Measurements from ENCODE around the gene SNX9. TPM values are rescaled to one million over a fixed set of nuclear protein-coding genes. Genes with fewer than 3 reads are reported as not detected.

Gene SNX9
- total RNA-seq, 1 experiment from 2014 or later: 31.3 TPM

DNA sequence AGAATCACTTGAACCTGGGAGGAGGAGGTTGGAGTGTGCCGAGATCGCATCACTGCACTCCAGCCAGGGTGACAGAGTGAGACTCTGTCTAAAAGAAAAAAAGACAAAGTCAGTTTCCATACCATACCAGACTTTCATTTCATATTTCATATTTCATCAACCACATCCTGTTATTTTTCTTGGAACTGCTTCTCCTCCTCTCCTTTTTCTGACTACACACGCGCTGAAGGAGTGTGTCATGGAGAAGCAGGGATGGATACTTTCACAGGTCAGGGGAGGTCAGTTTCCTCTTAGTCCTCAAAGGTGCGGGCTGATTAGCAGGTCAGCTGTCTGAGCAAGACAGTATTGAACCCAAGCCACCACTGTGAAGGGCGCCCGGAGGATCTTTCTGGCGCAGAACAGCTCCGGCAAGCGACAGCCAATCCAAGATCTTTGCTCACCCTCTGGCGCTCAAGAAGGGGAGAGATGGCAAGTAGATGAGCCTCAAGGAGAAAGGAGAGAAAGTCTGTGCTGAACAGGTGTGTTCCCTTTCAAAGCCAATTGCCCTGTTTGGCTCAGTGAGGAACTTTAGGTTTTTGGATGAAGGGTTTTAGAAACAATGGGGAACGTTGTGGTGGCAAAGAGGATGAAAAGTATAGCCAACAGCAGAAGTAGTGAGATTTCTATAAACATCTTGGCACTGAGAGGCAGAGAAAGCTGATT is 139.7 kb downstream of the SNX9 start:
- TF ChIP-seq, protein P1, sequence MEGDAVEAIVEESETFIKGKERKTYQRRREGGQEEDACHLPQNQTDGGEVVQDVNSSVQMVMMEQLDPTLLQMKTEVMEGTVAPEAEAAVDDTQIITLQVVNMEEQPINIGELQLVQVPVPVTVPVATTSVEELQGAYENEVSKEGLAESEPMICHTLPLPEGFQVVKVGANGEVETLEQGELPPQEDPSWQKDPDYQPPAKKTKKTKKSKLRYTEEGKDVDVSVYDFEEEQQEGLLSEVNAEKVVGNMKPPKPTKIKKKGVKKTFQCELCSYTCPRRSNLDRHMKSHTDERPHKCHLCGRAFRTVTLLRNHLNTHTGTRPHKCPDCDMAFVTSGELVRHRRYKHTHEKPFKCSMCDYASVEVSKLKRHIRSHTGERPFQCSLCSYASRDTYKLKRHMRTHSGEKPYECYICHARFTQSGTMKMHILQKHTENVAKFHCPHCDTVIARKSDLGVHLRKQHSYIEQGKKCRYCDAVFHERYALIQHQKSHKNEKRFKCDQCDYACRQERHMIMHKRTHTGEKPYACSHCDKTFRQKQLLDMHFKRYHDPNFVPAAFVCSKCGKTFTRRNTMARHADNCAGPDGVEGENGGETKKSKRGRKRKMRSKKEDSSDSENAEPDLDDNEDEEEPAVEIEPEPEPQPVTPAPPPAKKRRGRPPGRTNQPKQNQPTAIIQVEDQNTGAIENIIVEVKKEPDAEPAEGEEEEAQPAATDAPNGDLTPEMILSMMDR (conservative IDR thresholded peaks at IDR 0.05): no peak
- H3K18ac ChIP-seq (ENCODE audit: insufficient read length, low read depth, low read length): no peak overlapping the region
- WGBS (ENCODE audit: extremely low coverage, insufficient read length, low lambda C conversion rate): no CpG with 5 or more reads among the region's 12 CpGs
- no peaks in the 10 kb centered on the region for H3K27me3 ChIP-seq (ENCODE audit: insufficient read depth, low read length)
- 0 out of 2 replicates have a peak, but pooled peaks cover 3% of the 10 kb centered on the region for H3K4me1 ChIP-seq (ENCODE audit: insufficient read depth, low read length)
- no peak overlapping the region for H2AK5ac ChIP-seq (ENCODE audit: insufficient read length, low read length)
- H3K79me2 ChIP-seq (ENCODE audit: insufficient read depth, low read length): no peaks in the 10 kb centered on the region
- H3K9ac ChIP-seq (ENCODE audit: extremely low read depth, insufficient read length, low read length): no peak overlapping the region
- H3K14ac ChIP-seq (ENCODE audit: insufficient read depth, low read length): no peak overlapping the region
- Mint-ChIP-seq H3K27me3 (ENCODE audit: low read depth) (no peaks in the 10 kb centered on the region), H3K9me3 (peaks cover 24 to 25% of the 10 kb centered on the region in 2 experiments), H3K4me3 (no peak overlapping the region), H3K36me3 (ENCODE audit: insufficient read depth in 1 of 3, low read depth in 3 of 3) (peaks cover 14 to 24% (median 19%) of the 10 kb centered on the region in 3 experiments), H3K4me1 (peaks cover 24 to 33% of the 10 kb centered on the region in 2 experiments), H3K27ac (no peak overlapping the region)
- no peaks in the 10 kb centered on the region for H3K23me2 ChIP-seq (ENCODE audit: insufficient read length, low read depth, low read length, poor library complexity, severe bottlenecking)
- no peaks in the 10 kb centered on the region for H3K79me1 ChIP-seq (ENCODE audit: insufficient read depth, low read depth, low read length, poor library complexity, severe bottlenecking)
- H3K9me3 ChIP-seq (ENCODE audit: control insufficient read depth, low read depth, low read length): peaks cover 6% of the 10 kb centered on the region
- no peak overlapping the region for H3K4me2 ChIP-seq (ENCODE audit: insufficient read depth, insufficient read length, low read length)
- H4K8ac ChIP-seq (replicated peaks; ENCODE audit: insufficient read length, low read depth, low read length): no peak overlapping the region
- no peak for DNase-seq
- H2BK20ac ChIP-seq (ENCODE audit: low read depth, low read length, poor library complexity, severe bottlenecking): no peak overlapping the region
- H2BK12ac ChIP-seq (ENCODE audit: insufficient read length, low read depth, low read length): no peak overlapping the region
- H3K23ac ChIP-seq (ENCODE audit: insufficient read length, low read depth, low read length): no peak overlapping the region
- no peak overlapping the region for H2BK5ac ChIP-seq (ENCODE audit: insufficient read length, low read length)
- no peak overlapping the region for H2AFZ ChIP-seq (ENCODE audit: low read length)
- H3K56ac ChIP-seq (ENCODE audit: insufficient read length, low read depth, low read length): no peak overlapping the region
- no peak overlapping the region for H3K27ac ChIP-seq (ENCODE audit: insufficient read length, low read depth, low read length)
- no peak overlapping the region for H3K4ac ChIP-seq (ENCODE audit: low read depth, low read length)
- no peak overlapping the region for H2BK120ac ChIP-seq (ENCODE audit: low read depth, low read length, poor library complexity, severe bottlenecking)
- H2BK15ac ChIP-seq (ENCODE audit: low read depth, low read length): no peak overlapping the region
- H4K91ac ChIP-seq (ENCODE audit: insufficient read length, low read depth, low read length): no peak overlapping the region
- H4K20me1 ChIP-seq (ENCODE audit: control insufficient read depth, insufficient read depth, insufficient read length): no peaks in the 10 kb centered on the region
- no peak overlapping the region for H3T11ph ChIP-seq (ENCODE audit: low read length)
- no peak overlapping the region for H4K5ac ChIP-seq (ENCODE audit: insufficient read length, low read depth, low read length)

All from H9 (cell line).